Measurements from ENCODE around the gene FKBP3.
"Not testable (repeated sequence)": the region's sequence is repeated elsewhere in the genome, so short reads cannot be mapped to it uniquely, and the experiment has no call there.

Gene FKBP3

GRCh38 chr14:45083976-45084722 lies 50.1 kb downstream of the FKBP3 start, which contains the start of gene PRPF39:
Gene PRPF39, plus strand, starts transcription at chr14:45084116. Its CDS starts 11,124 bp downstream, at chr14:45095240.
- TF ChIP-seq CTCF (IDR thresholded peaks at IDR 0.05; ENCODE audit: low read depth, low read length, missing control alignments): no peak
- in situ Hi-C loops (cut with HindIII; ENCODE audit: low sequenced_read_pairs): no loop called here
- H3K4me3 ChIP-seq (ENCODE audit: low read depth, low read length): peak within 1 kb of the TSS; percentile 87
- peak; percentile 69 for DNase-seq (ENCODE audit: low read depth)

GRCh38 chr14:45083617-45083975 lies 50.7 kb downstream of the FKBP3 start:
- in situ Hi-C loops (cut with HindIII; ENCODE audit: low sequenced_read_pairs): no loop called here
- TF ChIP-seq CTCF (IDR thresholded peaks at IDR 0.05; ENCODE audit: low read depth, low read length, missing control alignments): no peak
- peak overlapping the region; percentile 87 for H3K4me3 ChIP-seq (ENCODE audit: low read depth, low read length)
- DNase-seq (ENCODE audit: low read depth): no peak

- no peak for TF ChIP-seq CTCF (IDR thresholded peaks at IDR 0.05; ENCODE audit: low read depth, low read length, missing control alignments)
- in situ Hi-C loops (cut with HindIII; ENCODE audit: low sequenced_read_pairs): no loop called here
- no peak overlapping the region for H3K4me3 ChIP-seq (ENCODE audit: low read depth, low read length)
- no peak for DNase-seq (ENCODE audit: low read depth)
Measured at GRCh38 chr14:45082420-45082819, 51.9 kb downstream of the FKBP3 start.

GRCh38 chr14:45081096-45081495 lies 53.2 kb downstream of the FKBP3 start:
- in situ Hi-C loops (cut with HindIII; ENCODE audit: low sequenced_read_pairs); DNase-seq (ENCODE audit: low read depth); H3K4me3 ChIP-seq (ENCODE audit: low read depth, low read length): not testable (repeated sequence)

GRCh38 chr14:45080416-45080968 lies 53.8 kb downstream of the FKBP3 start:
- DNase-seq (ENCODE audit: low read depth); in situ Hi-C loops (cut with HindIII; ENCODE audit: low sequenced_read_pairs): not testable (repeated sequence)

GRCh38 chr14:45078323-45078722 lies 56.0 kb downstream of the FKBP3 start:
- TF ChIP-seq CTCF (IDR thresholded peaks at IDR 0.05; ENCODE audit: low read depth, low read length, missing control alignments): no peak
- in situ Hi-C loops (cut with HindIII; ENCODE audit: low sequenced_read_pairs): no loop called here

More at GRCh38 chr14:45080416-45080968, 53.8 kb downstream of the FKBP3 start:
- H3K4me3 ChIP-seq (ENCODE audit: low read depth, low read length): not testable (repeated sequence)

GRCh38 chr14:45073231-45073879 lies 60.9 kb downstream of the FKBP3 start:
- DNase-seq (ENCODE audit: low read depth): no peak
- TF ChIP-seq CTCF (IDR thresholded peaks at IDR 0.05; ENCODE audit: low read depth, low read length, missing control alignments): no peak
- no peak overlapping the region for H3K4me3 ChIP-seq (ENCODE audit: low read depth, low read length)
- in situ Hi-C loops (cut with HindIII; ENCODE audit: low sequenced_read_pairs): no loop called here

More at GRCh38 chr14:45078323-45078722, 56.0 kb downstream of the FKBP3 start:
- H3K4me3 ChIP-seq (ENCODE audit: low read depth, low read length): no peak overlapping the region
- DNase-seq (ENCODE audit: low read depth): no peak
